ENCODE results near the gene COL23A1.

Gene COL23A1

DNA sequence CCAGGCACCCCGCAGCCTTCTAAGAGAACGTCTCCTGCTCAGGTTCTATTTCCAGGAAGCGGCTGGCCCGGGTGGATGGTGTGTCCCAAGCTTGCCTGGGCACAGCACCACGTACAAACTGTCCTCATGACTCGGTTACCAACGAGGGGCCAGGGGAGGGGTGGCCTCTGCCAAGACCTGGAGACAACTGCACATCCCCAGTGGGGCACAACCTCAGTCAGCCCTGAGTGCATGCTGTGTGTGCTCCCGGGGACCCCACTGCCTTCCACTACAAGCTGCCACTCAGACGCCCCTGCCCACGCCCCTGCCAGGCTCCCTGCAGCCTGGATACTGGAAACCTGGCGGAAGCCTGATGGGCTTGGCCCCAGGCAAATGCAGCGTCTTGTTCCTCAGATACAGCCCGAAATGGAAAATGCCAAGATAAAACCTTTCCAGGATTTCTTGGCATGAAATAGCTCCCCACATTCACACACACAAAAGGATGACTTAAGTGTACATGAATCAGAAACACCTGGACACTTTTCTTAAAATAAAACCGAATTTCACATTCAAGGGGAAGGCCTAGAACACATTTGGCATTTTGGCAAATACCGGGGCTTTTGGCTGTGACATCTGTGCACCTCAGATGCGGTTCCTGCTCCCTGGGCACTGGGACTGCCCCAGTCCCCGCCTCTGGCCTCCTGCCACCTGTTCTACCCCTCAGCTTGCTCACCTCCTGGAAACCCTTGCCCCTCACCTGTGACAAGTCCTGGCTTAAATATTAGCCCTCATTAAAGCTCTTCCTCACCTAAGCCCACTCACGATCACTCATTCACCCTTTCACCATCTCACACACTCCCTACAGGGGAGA, 62.5 kb downstream of the COL23A1 start:
- H3K4me3 ChIP-seq (ENCODE audit: low read depth, low read length): no peak overlapping the region
- no peak for DNase-seq (ENCODE audit: low read depth)
- TF ChIP-seq, protein P1, sequence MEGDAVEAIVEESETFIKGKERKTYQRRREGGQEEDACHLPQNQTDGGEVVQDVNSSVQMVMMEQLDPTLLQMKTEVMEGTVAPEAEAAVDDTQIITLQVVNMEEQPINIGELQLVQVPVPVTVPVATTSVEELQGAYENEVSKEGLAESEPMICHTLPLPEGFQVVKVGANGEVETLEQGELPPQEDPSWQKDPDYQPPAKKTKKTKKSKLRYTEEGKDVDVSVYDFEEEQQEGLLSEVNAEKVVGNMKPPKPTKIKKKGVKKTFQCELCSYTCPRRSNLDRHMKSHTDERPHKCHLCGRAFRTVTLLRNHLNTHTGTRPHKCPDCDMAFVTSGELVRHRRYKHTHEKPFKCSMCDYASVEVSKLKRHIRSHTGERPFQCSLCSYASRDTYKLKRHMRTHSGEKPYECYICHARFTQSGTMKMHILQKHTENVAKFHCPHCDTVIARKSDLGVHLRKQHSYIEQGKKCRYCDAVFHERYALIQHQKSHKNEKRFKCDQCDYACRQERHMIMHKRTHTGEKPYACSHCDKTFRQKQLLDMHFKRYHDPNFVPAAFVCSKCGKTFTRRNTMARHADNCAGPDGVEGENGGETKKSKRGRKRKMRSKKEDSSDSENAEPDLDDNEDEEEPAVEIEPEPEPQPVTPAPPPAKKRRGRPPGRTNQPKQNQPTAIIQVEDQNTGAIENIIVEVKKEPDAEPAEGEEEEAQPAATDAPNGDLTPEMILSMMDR (conservative IDR thresholded peaks at IDR 0.05; ENCODE audit: low read depth, low read length): no peak

DNA sequence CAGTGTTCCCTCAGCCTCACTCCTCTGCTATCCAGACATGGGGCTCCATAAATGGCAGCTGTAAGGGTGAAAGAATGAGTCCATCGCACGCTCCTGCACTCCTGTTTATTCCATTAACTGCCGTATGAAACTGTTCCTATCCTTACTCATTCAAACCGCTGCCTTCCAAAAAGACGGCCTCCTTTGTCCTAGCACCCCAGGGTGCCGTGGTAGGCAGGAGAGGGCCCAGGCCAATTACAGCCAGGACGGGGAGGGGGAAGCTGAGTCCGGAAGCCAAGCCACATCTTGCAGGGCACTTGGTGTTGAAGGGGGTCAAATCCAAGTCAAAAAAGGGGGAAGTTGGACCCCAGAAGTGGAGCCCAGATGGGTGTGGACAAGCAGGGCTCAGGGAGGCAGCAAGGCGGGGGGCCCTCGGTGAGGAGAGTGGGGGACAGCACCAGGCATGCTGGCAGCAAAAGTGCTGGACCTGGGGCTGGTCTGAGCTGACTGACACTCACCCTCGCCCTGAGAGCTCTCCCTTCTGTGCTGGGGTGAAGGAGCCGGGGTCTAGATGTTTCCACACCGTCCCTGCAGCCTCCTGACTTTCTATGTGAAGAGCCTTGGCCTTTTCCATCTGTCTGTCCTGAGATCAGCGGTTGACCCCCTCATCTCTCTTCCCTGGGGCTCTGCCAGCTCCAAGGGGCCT, 63.3 kb downstream of the COL23A1 start:
- no peak for DNase-seq (ENCODE audit: low read depth)
- H3K4me3 ChIP-seq (ENCODE audit: low read depth, low read length): no peak overlapping the region
- TF ChIP-seq, protein P1 (conservative IDR thresholded peaks at IDR 0.05; ENCODE audit: low read depth, low read length): no peak

DNA sequence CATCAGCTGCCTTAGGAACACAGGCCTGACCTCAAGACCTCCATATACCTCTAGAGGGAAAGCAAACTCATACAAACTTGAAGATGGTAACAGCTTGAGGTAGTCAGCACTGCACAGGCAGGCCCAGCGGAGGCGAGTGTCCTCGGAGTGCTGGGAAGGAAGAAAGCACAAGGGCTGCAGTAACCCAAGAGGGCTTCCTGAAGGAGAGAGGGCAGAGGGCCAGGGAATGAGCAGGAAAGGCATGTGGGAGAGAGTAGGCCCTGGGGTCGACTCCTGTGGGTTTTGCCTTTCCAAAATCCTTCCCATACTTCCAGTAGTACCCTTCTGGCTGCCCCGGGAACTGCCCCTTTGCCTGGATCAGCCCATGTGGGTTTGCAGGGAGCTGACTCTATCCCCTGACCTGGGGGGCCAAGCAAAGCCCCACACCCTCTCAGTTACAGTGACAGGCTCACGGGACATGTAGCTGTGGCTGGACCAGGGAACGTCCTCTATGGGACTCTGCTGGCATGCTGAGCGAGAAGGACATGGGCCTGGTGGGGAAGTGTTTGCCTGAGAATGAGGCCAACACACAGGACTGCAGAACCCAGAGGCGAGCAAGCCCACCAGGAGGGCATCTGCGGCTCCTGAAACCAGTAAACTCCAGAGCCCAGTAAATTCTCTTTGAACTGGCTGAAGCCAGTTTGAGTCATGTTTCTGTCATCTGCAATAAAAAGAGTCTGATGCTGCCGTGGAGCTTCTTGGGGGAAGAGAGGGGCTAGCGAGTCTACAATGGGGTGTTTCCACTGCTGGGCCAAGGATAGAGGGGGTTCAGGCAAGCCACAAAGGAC, 64.1 kb downstream of the COL23A1 start:
- no peak overlapping the region for H3K4me3 ChIP-seq (ENCODE audit: low read depth, low read length)
- DNase-seq (ENCODE audit: low read depth): no peak
- TF ChIP-seq, protein P1 (conservative IDR thresholded peaks at IDR 0.05; ENCODE audit: low read depth, low read length): no peak

DNA sequence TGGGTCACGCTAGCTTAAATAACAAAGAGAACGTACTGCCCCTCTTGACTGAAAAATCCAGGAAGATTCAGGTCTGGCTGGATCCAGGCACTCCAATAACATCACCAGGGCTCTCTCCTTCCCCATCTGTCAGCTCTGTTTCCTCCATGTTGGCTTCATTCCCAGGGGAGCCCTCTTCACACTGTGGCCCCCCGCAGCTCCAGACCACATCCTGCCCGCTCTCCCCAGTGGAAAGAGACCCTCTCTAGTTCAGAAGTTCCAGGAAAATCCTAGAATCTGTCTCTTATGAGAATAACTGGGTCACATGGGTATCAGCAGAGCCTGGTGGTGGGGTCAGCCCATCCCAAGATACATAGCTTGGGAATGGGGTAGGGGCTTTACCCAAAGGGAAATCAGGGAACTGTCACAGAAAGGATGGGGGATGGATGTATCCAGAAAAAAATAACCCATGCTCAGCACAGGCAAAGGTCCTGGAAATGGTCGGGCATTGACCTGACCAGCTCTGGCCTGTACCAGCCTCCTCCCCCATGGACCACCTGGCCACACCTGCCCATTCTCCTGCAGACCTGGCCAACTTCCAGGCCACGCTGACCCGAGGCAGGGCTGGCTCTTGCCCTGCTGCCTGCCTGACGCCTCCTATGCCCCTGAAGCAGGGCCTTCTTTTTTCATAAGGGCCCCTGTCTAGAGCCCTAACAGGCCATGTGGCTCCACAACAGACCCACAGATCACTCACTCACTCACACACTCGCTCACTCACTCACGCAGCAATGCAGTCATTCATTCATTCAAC, 65.9 kb downstream of the COL23A1 start:
- no peak for DNase-seq (ENCODE audit: low read depth)
- H3K4me3 ChIP-seq (ENCODE audit: low read depth, low read length): no peak overlapping the region
- TF ChIP-seq, protein P1 (conservative IDR thresholded peaks at IDR 0.05; ENCODE audit: low read depth, low read length): no peak

DNA sequence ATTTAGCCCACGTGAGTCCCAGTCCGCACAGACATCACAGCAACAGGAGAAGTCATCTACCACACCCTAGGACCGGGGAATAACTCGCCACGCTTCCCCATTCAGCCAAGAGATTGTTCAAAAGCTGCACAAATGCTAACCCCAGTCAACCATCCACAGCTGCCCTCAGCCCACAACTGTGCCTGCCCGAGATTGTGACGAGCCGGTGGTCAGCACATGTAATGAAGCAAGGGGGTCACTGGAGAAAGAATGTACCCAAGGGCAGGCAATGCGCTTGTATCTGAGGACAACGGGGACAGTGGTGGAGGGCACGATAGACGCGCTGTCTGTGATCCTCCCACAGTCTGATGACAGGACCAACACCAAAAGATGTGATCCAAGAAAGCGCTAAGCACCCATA, 67.8 kb downstream of the COL23A1 start:
- TF ChIP-seq, protein P1 (conservative IDR thresholded peaks at IDR 0.05; ENCODE audit: low read depth, low read length): no peak
- no peak overlapping the region for H3K4me3 ChIP-seq (ENCODE audit: low read depth, low read length)
- no peak for DNase-seq (ENCODE audit: low read depth)

DNA sequence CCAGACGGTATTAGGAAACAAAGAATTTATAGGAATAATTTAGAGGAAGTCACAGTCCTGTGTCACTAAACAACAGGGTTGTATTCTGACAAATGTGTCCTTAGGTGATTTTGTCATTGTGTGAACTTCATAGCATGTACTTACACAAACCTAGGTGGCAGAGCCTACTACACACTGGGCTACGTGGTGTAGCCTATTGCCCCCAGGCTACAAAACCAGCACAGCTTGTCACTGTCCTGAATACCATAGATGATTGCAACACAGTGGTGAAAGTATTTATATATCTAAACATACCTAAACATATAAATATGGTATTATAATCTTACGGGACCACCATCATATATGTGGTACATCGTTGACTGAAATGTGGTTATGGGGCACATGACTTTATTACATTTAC, 69.3 kb downstream of the COL23A1 start:
- no peak overlapping the region for H3K4me3 ChIP-seq (ENCODE audit: low read depth, low read length)
- no peak for DNase-seq (ENCODE audit: low read depth)
- TF ChIP-seq, protein P1 (conservative IDR thresholded peaks at IDR 0.05; ENCODE audit: low read depth, low read length): no peak
